Gastrocnemius medialis (tissue), 4 donors: ENCODE results near the gene IL21R.

Experiments used
- CTCF ChIP-seq, 5 experiments: fragments of 450-650 bp in 3 of 5; fragments of 200-600 bp in 2 of 5; sonication (generic) in 2 of 5; IDR thresholded peaks in 4 of 5; conservative IDR thresholded peaks in 1 of 5; 1 replicate in 4 of 5; 2 replicates in 1 of 5; pipeline ENCODE4 v1.5.1; 2016 to 2019; ENCODE audit warnings: antibody characterized with exemption in 5 of 5, mild to moderate bottlenecking in 3 of 5, moderate library complexity in 3 of 5
- POLR2A ChIP-seq, 2 donors: fragments of 450-650 bp; IDR thresholded peaks; one replicate each; pipeline ENCODE4 v1.6.1; 2017; ENCODE audit warnings: antibody characterized with exemption in 2 of 2, mild to moderate bottlenecking in 2 of 2, moderate library complexity in 2 of 2

GRCh38 chr16:27480761-27481160 is 78.8 kb downstream of the IL21R start:
- TF ChIP-seq CTCF (IDR thresholded peaks at IDR 0.05 in 4 of 5, conservative IDR thresholded peaks at IDR 0.05 in 1 of 5) (no peak), POLR2A (IDR thresholded peaks at IDR 0.05) (no peak)
